Mammary epithelial cell (primary cell): ENCODE results near the gene HTRA2.

Experiments used
- CTCF ChIP-seq, 2 donors: IDR thresholded peaks in 1 of 2; conservative IDR thresholded peaks in 1 of 2; 2 replicates each; pipeline ENCODE4 v1.5.1; 2011 to 2012; ENCODE audit warnings: inconsistent platforms in 2 of 2, low read length in 2 of 2, mild to moderate bottlenecking in 2 of 2, control low read depth in 1 of 2, low read depth in 1 of 2; ENCODE audit not compliant: insufficient read depth in 1 of 2; ENCODE audit errors: extremely low read depth in 1 of 2
- EZH2 ChIP-seq: IDR thresholded peaks from 2 replicates; pipeline ENCODE4 v1.6.1; 2012; ENCODE audit warnings: low read length, inconsistent platforms, borderline replicate concordance

GRCh38 chr2:74504591-74504990 is 25.1 kb upstream of the HTRA2 start:
- TF ChIP-seq CTCF (conservative IDR thresholded peaks at IDR 0.05 in 1 of 2, IDR thresholded peaks at IDR 0.05 in 1 of 2; ENCODE audit: extremely low read depth in 1 of 2, insufficient read depth in 1 of 2, low read depth in 1 of 2, low read length in 2 of 2) (no peak), EZH2 (no peak)
